KG1 (cell line): ENCODE data around the gene GJA9.
"Not testable (repeated sequence)": the region's sequence is repeated elsewhere in the genome, so short reads cannot be mapped to it uniquely, and the experiment has no call there.

Experiments
- DNase-seq: peaks from one replicate; lab custom pipeline; 2025; lab: John Stamatoyannopoulos, UW

Gene GJA9

GRCh38 chr1:38881487-38881886 lies at the start of gene GJA9:
GJA9 (minus strand) TSS chr1:38881587; CDS start chr1:38876098, 5,489 bp downstream.
- no peak for DNase-seq

GRCh38 chr1:38929476-38929875 lies 48.1 kb upstream of the GJA9 start:
- DNase-seq, result no peak

- DNase-seq, result no peak
Observed at GRCh38 chr1:38929054-38929453, 47.7 kb upstream of the GJA9 start.

GRCh38 chr1:38926091-38926490 lies 44.7 kb upstream of the GJA9 start:
- no peak for DNase-seq

GRCh38 chr1:38925391-38925790 lies 44.0 kb upstream of the GJA9 start:
- no peak for DNase-seq

- no peak for DNase-seq
Observed at GRCh38 chr1:38923607-38924006, 42.2 kb upstream of the GJA9 start.

GRCh38 chr1:38919130-38919529 lies 37.7 kb upstream of the GJA9 start:
- no peak for DNase-seq

GRCh38 chr1:38918568-38918967 lies 37.2 kb upstream of the GJA9 start:
- DNase-seq, result no peak

GRCh38 chr1:38917772-38918171 lies 36.4 kb upstream of the GJA9 start:
- DNase-seq, result no peak

GRCh38 chr1:38917337-38917736 lies 36.0 kb upstream of the GJA9 start:
- no peak for DNase-seq

GRCh38 chr1:38915352-38915948 lies 34.1 kb upstream of the GJA9 start:
- no peak for DNase-seq

- DNase-seq, result not testable (repeated sequence)
Observed at GRCh38 chr1:38914908-38915307, 33.5 kb upstream of the GJA9 start.

GRCh38 chr1:38908821-38909220 lies 27.4 kb upstream of the GJA9 start:
- no peak for DNase-seq

GRCh38 chr1:38905985-38906384 lies 24.6 kb upstream of the GJA9 start:
- no peak for DNase-seq

GRCh38 chr1:38899560-38899959 lies 18.2 kb upstream of the GJA9 start:
- no peak for DNase-seq

- no peak for DNase-seq
Observed at GRCh38 chr1:38898653-38899230, 17.4 kb upstream of the GJA9 start.

- no peak for DNase-seq
Observed at GRCh38 chr1:38896169-38896568, 14.8 kb upstream of the GJA9 start.

- no peak for DNase-seq
Observed at GRCh38 chr1:38892976-38893375, 11.6 kb upstream of the GJA9 start.

GRCh38 chr1:38891753-38892152 lies 10.4 kb upstream of the GJA9 start:
- DNase-seq, result no peak

GRCh38 chr1:38889589-38889988 lies 8.2 kb upstream of the GJA9 start:
- no peak for DNase-seq

- DNase-seq, result no peak
Observed at GRCh38 chr1:38888423-38889333, 7.3 kb upstream of the GJA9 start.

- DNase-seq, result no peak
Observed at GRCh38 chr1:38885092-38885491, 3.7 kb upstream of the GJA9 start.

- no peak for DNase-seq
Observed at GRCh38 chr1:38875811-38876210, 5.6 kb downstream of the GJA9 start.
